GM12873 (cell line): ENCODE measurements around the gene SMPD3.
A peak's percentile ranks its signal among the peaks of the same experiment; 100 is the strongest.

Experiments
- TF ChIP-seq, protein P1 (sequence below): IDR thresholded peaks from 2 replicates; pipeline ENCODE4 v1.5.1; 2012; ENCODE audit warnings: low read depth, mild to moderate bottlenecking, moderate library complexity, low read length, control low read depth; ENCODE audit not compliant: insufficient read depth; ENCODE audit errors: missing control alignments

Gene SMPD3

GRCh38 chr16:68369697-68370580, 78.4 kb downstream of the SMPD3 start:
- TF ChIP-seq, protein P1, sequence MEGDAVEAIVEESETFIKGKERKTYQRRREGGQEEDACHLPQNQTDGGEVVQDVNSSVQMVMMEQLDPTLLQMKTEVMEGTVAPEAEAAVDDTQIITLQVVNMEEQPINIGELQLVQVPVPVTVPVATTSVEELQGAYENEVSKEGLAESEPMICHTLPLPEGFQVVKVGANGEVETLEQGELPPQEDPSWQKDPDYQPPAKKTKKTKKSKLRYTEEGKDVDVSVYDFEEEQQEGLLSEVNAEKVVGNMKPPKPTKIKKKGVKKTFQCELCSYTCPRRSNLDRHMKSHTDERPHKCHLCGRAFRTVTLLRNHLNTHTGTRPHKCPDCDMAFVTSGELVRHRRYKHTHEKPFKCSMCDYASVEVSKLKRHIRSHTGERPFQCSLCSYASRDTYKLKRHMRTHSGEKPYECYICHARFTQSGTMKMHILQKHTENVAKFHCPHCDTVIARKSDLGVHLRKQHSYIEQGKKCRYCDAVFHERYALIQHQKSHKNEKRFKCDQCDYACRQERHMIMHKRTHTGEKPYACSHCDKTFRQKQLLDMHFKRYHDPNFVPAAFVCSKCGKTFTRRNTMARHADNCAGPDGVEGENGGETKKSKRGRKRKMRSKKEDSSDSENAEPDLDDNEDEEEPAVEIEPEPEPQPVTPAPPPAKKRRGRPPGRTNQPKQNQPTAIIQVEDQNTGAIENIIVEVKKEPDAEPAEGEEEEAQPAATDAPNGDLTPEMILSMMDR: no peak

DNA sequence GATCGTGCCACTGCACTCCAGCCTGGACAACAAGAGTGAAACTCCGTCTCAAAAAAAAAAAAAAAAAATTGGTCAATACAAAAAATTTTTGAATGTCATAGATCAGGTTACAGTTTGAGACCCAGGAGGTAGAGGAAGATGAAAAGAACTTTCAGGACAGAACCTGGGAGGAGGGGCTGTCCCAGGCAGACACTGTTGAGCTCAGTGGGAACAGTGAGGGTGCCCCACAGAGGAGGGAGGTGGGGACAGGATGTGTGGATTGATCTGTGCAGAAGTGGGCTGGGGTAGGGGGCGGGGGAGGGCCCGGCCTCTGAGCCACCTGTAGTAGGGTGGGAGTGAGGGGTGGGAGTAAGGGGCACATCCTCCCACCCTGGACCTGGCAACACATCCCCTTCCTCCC, 79.1 kb downstream of the SMPD3 start:
- TF ChIP-seq, protein P1: no peak

DNA sequence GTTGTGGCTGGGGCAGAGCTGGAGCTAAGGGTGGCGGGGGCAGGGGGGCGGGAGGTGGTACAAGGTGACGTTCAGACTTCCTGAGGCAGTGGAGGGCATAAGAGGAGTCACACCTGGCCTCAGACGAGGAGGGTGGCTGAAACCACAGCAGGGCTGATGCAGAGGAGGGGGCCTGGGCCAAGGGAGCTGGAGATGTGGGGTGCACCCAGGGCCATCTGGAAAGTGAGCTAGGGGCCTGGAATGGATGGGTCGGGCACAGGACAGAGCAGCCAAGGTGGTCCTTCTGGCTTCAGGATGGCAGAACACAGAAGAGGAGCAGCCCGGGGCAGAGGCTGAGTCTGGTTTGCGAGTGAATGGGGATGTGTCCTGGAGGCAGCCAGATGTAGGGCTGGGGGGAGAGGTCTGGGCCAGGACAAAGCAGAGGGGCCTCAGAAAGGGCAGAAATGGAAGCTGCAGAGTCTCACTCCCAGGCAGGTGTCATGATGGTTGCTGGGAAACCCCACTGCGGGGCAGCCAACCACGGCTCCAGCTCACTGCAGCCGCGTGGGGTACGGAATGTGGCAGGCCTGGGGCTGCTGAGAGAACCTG, 79.9 kb downstream of the SMPD3 start:
- TF ChIP-seq, protein P1: no peak

GRCh38 chr16:68367891-68368290, 80.4 kb downstream of the SMPD3 start:
- TF ChIP-seq, protein P1: no peak

DNA sequence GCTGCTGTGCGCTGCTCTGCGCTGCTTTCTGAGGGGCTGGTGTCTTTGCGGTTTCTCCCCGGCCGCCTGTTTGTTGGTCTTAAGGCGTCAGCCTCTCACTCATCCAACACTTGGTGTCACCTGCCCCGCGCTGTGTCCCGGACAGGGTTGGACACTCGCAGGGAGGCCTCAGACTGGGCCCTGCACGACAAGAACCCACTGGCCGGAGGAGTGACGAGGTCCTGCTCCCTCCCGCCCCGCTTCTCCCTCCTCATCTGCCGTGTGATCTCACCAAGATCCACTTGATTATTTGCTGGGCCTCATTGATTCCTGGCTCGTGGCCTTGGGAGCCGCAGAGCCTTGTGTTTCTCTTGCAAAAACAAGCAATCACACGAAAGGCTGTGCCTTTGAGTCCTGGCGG, 80.9 kb downstream of the SMPD3 start:
- TF ChIP-seq, protein P1: no peak

DNA sequence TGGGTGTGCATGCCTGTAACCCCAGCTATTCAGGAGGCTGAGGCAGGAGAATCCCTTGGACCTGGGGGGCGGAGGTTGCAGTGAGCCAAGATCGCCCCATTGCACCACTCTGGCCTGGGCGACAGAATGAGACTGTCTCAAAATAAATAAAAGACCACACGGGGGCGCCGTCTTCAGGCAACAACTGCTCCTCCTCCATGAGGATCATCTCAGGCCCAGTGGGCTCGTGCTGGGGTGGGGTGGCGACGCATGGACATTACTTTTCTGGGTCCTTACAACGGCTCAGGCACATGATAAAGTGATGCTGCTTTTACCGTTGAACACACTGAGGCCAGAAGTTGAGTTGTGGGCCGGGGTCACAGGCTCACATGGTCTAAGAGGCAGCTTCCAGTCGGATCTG, 81.3 kb downstream of the SMPD3 start:
- TF ChIP-seq, protein P1: peak; percentile 62

DNA sequence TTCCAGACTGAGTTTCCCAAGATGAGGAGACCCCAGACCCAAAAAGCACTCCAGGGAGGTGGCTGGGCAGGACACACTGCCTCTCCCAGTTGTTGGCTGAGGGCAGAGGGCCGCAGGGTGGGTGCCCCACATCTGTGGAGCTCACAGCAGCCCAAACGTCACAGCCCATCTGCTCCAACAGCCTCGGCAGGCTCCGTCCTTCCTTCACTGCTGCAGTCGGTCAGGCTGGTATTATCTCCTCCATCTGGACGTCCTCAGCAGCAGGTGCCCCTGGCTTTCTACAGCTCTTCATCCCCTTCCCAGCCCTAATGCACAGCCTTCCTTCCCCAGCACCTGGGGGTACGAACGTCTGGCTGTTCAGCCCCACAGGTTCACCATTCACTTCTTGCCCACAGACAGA, 82.2 kb downstream of the SMPD3 start:
- TF ChIP-seq, protein P1: no peak
